NCI-H345 (cell line): ENCODE results near the gene RFX2.
A peak's percentile ranks its signal among the peaks of the same experiment; 100 is the strongest.
"Not testable (repeated sequence)": the region's sequence is repeated elsewhere in the genome, so short reads cannot be mapped to it uniquely, and the experiment has no call there.

Experiments
- DNase-seq: peaks from one replicate; lab custom pipeline; 2025; lab: John Stamatoyannopoulos, UW

Gene RFX2

GRCh38 chr19:6074709-6075403 lies 35.4 kb downstream of the RFX2 start:
- DNase-seq, result no peak

GRCh38 chr19:6073858-6074708 lies 36.2 kb downstream of the RFX2 start:
- no peak for DNase-seq

GRCh38 chr19:6073233-6073632 lies 37.1 kb downstream of the RFX2 start:
- not testable (repeated sequence) for DNase-seq

- DNase-seq, result no peak
Observed at GRCh38 chr19:6071875-6072274, 38.4 kb downstream of the RFX2 start.

GRCh38 chr19:6070720-6071485 lies 39.4 kb downstream of the RFX2 start:
- DNase-seq, result no peak

GRCh38 chr19:6070207-6070681 lies 40.1 kb downstream of the RFX2 start:
- no peak for DNase-seq

GRCh38 chr19:6069268-6069791 lies 41.0 kb downstream of the RFX2 start:
- DNase-seq, result no peak

GRCh38 chr19:6068711-6069110 lies 41.6 kb downstream of the RFX2 start:
- no peak for DNase-seq

- DNase-seq, result no peak
Observed at GRCh38 chr19:6067975-6068374, 42.3 kb downstream of the RFX2 start.

- DNase-seq, result peak; percentile 97
Observed at GRCh38 chr19:6066661-6067646, 43.3 kb downstream of the RFX2 start.

GRCh38 chr19:6065685-6066374 lies 44.5 kb downstream of the RFX2 start:
- DNase-seq, result peak; percentile 82

- no peak for DNase-seq
Observed at GRCh38 chr19:6064336-6065073, 45.8 kb downstream of the RFX2 start.

- DNase-seq, result no peak
Observed at GRCh38 chr19:6063576-6064335, 46.5 kb downstream of the RFX2 start.

- DNase-seq, result no peak
Observed at GRCh38 chr19:6062961-6063575, 47.2 kb downstream of the RFX2 start.

- no peak for DNase-seq
Observed at GRCh38 chr19:6062274-6062673, 48.0 kb downstream of the RFX2 start.

GRCh38 chr19:6061376-6062130 lies 48.7 kb downstream of the RFX2 start:
- DNase-seq, result no peak

GRCh38 chr19:6060600-6061375 lies 49.5 kb downstream of the RFX2 start:
- no peak for DNase-seq
